HG03039 (cell line): Measurements from ENCODE around the gene FAM184A.

Source experiments
- ATAC-seq: cut with Tn5 transposase; IDR thresholded peaks from one replicate; pipeline ENCODE4 v1.9.1; 2021; ENCODE audit warnings: mild to moderate bottlenecking, moderate library complexity; ENCODE audit not compliant: unreplicated experiment

Gene FAM184A

DNA sequence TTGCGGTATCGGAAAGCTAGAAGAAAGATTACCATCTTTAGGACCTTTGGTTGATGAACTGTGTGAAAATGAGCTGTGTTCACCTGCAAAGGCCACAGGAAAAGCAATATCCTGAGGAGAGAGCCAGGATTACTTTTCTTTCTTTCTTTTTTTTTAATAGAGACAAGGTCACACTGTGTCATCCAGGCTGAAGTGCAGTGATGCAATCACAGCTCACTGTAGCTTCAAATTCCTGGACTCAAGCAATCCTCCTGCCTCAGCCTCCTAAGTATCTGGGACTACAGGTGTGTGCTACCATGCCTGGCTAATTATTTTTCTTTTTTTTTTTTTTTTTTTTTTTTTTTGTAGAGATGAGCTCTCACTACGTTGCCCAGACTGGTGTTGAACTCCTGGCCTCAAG is 17.2 kb downstream of the FAM184A start:
- ATAC-seq = no peak

DNA sequence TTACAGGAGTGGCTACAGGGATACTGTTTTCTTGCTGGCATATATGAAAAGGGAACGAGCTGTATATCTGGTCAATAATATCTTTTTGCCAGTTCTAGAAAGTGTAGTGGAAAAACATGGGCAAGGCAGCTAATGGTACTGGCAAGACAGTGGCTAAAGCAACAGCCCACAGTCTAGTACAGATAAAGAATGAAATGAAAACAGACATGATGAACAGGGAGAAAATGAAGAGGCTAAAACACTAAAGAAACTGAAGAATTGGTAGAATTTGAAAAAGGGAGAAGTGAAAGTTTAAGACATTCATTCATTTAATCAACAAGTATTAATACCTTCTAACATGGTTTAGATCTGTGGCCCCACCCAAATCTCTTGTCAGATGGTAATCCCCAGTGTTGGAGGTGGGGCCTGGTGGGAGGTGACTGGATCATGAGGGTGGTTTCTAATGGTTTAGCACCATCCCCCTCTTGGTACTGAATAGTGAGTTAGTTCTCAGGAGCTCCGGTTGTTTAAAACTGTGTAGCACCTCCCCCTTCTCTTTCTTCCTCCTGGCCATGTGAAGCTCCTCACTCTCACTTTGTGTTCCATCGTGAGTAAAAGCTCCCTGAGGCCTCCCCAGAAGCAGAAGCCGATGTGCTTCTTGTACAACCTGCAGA is 18.1 kb downstream of the FAM184A start:
- no peak for ATAC-seq

DNA sequence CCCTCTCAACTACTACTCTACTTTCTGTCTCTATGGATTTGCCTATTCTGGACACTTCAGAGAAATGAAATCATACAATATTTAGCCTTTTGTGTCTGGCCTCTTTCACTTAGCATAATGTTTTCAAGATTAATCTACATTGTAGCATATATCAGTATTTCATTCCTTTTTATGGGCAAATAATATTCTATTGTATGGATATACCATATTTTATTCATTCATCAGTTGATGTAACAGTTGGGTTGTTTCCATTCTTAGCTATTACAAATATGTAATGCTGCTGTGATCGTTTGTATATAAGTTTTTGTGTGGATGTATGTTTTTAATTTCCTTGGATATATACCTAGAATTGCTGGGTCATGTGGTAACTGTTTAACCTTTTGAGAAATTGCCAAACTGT is 23.4 kb downstream of the FAM184A start:
- ATAC-seq = no peak

DNA sequence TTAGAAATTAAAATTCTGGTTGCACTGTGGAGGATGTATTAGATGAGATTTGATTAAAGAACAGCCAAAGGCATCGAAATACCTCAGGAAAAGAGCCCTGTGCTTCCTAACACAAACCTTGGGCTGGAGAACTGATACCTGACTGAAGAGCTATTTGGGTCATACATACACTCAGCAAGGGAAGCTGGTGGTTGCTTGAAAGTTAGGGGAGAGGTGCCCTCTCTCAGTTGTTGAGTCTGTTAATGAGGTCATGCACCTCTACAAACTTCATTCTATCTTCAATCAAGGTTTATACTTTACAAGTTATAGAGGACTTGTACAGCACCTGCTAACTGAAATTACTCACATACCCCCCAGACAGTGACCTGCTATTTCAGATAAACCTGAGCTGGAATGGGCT is 25.5 kb downstream of the FAM184A start:
- no peak for ATAC-seq

DNA sequence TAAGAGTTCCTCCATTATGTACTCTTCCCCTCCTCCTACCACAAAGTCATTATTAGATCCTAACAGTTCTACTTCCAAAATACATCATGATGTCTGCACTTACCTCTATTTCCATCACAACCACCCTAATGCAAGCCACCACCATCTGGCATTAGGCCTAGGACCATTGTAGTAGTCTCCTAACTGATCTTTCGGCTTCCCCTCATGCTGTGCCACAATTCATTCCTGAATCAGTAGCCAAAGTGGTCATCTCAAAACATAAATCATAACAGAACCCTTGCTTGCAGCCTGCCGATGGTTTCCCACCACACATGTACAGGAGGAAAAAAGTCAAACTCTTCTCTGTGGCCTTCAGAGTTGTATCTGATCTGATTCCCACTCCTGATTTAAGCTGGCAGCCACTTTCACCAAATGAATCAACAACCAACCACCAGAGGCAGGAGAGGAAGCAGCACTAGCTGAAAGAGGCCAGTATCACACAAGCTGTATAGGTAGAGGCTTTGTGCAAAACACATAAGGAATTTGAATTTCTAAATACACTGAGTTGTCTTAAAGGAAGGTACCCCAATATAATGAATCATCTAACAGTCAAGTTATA is 26.1 kb downstream of the FAM184A start:
- ATAC-seq = no peak

DNA sequence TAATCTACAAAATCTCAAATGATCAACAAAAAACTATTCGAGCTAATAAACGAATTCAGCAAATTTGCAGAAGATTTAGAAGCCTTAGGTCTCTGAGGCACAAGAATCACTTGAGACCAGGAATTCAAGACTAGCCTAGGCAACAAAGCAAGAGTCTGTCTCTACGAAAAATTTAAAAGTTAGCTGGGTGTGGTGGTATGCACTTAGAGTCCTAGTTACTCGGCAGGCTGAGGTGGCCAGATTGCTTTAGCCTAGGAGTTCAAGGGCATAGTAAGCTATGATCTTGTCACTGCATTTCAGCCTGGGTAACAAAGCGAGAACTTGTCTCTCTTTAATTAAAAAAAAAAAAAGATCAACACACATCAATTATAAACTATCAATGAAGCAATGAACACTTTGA is 34.2 kb downstream of the FAM184A start:
- no peak for ATAC-seq

DNA sequence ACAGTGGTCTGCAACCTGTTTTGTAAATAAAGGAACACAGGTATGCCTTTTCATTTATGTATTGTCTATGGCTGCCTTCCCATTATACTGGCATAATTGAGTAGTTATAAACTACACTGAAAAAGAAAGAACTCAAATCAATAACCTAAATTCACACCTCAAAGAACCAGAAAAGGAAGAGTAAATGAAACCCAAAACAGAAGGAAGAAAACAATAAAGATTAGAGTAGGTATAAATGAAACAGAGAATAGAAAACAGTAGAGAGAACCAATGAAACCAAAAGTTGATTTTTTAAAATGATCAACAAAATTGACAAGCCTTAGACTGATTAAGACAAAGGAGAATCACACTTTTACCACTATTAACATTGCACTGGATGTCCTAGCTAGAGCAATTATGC is 34.7 kb downstream of the FAM184A start:
- ATAC-seq = no peak

DNA sequence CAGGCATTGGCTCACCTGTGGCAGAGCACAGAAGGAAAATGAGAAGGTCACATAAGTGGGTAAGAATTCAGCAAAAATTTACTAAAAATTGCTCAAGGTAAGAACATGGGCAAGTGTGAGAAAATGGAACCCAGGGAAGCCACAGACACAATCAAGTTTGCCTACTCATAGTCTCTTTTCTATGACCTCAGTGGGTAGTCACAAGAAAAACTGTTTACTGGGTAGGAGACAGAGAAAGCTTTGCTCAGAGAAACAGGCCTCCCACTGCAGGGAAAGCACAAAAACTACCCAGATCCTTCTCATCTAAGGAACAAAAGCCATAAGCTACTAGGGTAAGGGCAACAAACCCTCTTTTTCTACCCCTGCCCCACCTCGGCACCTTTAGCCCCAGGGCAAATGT is 35.2 kb downstream of the FAM184A start:
- no peak for ATAC-seq

DNA sequence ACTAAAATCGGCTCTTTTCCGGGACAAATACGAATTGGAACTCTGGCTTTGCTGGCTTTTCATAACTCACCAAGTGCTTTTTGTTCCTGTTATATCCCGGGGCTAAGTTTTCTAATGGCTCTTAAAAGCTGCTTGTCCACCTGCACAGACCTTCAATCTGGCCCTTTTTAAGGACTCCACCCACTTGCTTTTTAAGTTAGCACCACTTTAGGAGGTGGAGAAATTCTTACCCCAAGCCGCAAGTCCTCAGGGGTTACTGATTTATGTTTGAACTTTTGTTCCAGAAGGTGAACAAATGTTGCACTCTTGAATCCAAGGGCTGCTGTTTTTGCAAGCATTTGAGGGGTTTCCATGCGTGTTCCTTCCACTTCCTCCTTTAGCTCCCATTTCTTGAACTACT is 37.8 kb downstream of the FAM184A start:
- ATAC-seq = no peak

DNA sequence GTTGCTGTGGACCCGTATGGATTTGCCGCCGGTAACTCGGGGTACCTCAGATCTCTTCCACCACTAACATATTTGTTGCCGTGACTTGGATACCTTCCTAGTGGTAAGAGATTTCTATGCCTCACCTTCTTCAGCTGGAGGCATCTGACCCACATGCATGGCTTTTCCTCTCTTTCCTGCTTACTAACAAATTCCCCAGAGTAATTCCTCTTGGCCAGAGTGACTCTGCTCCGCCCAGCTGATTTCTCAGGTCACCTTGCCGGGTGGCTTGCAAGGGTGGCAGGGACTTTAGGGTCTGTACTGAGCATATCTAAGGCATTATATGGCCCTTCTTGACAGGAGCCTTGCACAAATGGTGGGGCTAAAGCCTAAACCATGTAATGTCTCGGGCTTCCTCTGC is 38.2 kb downstream of the FAM184A start:
- ATAC-seq = no peak

DNA sequence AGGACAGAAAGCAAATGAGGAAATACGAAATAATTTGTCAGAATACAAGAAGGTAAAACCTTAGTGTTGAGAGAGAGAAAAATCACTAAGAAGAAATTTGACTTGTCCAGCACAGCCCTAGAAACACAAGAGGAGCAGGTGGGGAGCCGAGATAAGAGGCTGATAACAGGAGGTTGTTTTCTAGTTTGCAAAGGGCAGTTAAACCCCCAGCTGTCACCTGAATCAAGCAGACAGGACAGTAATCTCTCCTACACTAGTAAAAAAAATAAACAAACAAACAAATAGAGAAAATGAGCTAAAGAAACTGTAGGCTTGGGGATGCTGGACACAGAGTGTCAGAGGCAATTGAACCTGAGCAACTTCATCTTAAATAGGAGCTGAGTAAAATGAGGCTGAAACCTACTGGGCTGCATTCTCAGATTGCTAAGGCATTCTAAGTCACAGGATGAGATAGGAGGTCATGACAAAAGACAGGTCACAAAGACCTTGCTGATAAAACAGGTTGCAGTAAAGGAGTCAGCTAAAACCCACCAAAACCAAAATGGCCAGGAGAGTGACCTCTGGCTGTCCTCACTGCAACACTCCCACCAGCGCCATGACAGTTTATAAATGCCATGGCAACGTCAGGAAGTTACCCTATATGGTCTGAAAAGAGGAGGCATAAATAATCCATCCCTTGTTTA is 40.4 kb downstream of the FAM184A start:
- ATAC-seq = no peak

DNA sequence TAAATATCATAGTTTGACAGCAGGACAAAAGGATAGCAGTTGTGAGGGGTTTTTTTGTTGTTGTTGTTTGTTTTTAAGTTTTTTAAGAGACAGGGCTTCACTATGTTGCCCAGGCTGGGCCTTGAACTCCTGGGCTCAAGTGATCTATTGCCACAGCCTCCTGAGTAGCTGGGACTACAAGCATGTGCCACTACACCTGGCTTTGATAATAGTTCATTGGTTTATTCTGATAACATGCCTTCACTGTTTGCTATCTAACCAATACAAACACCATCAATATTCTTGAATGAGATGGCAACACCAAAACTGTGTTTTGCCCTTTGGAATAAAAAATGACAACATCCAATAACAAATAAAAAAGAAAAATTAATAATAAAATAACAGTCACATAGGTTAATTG is 41.2 kb downstream of the FAM184A start:
- ATAC-seq = no peak

DNA sequence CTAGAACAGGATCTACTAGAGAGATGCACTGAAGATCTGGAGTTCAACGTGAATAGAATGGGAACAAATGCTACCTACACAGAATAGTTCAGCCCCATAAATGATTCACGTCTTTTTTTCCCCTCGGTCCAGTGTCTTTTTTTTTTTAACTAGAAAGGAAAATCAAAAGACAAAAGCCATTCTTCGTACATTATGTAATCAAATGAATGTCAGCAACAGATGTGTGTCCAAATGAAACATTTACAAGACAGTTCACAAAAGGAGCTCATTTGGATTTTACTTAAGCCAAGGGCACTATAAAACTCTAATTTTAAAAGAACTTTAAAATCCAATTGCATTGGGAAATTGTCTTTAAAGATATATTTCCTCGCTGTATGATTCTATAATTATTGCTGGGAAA is 42.4 kb downstream of the FAM184A start:
- no peak for ATAC-seq

DNA sequence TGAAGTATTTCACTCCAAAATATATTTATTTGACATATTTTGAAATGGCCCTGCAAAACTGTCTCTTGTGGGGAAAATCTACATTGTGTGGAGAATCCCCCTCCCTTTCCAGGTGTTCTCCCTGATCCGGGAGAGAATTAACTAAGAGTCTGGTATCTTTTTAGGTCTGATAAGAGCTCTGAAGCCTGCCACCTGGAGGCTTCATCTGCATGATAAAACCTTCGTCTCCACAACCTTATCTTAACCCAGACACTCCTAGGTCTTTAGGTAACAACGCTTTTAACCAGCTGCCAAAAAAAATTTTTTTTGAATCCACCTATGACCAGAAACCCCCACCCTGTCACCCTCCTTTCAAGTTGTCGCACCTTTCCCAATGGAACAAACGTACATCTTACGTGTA is 43.0 kb downstream of the FAM184A start:
- no peak for ATAC-seq

DNA sequence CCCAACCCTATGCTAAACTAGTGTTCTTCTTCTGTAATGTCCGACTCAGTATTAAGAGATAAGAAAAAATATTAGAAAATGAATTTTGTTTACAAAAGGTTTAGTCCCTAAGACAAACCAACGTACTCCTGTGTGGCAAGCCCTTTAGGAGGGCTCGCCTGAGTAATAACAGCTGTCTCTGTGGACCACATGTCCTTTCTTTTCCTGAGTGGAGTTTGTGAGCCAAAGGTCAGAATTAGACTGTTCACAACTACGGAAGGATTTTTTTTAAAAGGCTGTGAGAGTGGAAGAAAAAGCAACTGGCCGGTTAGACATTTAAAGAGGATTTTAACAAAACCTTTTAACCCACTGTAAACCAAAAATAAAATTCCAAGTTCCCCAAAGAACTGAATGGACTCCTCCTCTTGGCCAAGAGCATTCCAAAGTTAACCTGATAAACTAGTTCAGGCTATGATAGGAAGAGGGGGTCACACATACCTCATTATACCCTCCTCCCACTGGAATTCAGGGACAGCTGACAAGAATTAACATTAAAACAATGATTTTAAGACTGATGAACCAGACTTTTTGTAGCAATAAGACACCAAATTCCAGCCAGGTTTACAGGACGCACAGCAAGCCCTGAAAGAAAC is 43.5 kb downstream of the FAM184A start:
- ATAC-seq = no peak

DNA sequence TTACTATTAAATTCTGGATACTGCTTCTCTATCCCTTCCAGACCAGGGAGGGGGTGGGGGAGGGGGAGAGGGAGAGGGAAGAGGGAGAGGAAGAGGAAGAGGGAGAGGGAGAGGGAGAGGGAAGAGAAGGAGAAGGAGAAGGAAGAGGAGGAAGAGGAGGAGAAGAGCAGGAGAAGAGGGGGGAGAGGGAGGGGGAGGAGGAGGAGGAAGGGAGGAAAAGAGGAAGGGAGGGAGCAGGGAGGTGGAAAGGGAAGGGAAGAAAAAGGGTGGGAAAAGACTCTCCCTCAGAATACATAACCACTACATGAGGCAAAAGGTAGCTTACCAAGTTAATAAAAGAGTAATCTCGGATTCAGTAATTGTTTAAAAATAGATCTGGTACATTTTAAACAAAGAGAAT is 46.0 kb downstream of the FAM184A start:
- ATAC-seq = no peak

DNA sequence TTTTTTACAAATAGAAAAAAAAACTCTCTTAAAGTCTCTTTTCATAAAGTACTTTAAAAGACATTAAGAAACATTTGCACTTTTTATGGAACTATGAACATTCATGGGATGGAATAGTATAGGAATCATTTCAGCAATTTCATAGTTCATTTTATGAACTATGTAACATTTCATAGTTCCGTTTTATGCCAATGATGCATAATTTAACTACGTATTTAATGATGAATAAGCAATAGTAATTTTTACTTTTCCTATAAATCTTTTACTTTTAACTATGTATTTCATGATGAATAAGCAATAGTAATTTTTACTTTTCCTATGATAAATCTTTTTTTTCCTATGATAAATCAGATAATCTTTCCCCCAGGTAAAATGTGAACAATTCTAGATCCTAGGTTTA is 47.7 kb downstream of the FAM184A start:
- ATAC-seq = no peak

DNA sequence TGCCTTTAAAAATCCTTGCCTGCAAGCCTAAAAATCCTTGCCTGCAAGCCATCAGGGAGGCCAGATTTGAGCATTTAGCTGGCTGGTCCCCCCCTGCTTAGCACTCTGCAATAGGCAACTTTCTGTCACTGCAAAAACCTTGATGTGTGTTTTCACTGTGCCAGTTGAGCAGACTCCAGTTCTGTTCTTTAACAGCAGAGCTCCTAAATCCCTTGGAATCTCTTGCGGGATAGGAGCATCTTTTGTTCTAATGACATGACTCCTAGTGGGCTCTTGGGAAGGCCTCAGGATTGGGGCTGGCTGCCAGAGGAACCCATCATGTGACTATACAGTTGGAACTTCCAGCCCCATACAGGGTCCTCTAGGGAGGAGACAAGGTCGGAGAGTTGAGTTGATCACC is 50.4 kb downstream of the FAM184A start:
- ATAC-seq = no peak

DNA sequence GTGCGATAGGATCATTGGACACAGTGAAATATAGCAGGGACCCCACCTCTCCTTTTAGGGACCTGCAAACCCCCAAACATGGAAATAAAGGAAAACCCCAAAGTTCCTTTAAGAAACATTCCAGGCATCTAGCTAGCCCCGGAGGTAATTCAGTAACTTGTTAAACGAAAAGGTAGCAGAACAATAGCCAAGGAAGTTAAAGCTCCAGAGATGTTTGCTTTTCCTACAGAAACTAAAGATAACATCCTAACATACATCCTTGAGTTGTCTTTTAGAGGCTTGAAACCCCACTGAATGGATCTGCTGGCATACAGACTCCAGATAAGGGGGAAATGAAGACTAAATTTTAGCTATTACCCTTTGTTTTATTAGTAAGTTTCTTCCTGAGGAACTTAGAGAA is 51.0 kb downstream of the FAM184A start:
- no peak for ATAC-seq

DNA sequence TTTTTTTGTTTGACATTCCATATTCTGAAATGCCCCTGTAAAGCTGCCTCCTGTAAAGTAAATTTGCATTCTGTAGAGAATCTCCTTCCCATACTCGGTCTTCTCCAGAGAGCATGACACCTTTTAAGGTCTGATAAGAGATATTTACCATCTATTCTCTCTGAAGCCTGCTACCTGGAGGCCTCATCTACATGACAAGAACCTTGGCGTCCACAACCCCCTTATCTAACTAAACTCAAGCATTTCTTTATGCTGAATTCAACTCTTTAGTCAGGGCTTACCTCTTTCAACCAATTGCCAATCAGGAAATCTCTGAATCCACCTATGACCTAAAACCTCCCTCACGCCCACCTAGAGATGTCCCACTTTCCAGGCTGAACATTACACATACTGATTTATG is 51.6 kb downstream of the FAM184A start:
- no peak for ATAC-seq

DNA sequence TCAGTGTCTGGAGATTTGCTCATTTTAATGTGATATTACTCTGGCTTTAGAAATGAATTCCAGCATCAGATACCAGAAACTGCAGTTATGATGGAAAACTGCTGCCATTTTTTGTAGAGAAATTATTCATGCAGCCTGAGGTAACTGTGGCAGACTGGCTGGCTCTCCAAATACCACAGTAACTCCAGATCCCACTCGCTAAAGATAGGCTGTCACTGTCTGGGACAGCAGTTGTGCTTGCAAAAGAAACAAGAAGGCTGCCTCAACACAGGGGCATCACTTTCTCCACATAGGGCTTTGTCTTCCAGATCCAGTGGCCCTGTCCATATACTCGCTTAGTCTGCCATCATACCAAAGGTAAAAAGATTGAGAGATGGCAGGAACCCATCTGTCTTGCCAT is 52.7 kb downstream of the FAM184A start:
- no peak for ATAC-seq

DNA sequence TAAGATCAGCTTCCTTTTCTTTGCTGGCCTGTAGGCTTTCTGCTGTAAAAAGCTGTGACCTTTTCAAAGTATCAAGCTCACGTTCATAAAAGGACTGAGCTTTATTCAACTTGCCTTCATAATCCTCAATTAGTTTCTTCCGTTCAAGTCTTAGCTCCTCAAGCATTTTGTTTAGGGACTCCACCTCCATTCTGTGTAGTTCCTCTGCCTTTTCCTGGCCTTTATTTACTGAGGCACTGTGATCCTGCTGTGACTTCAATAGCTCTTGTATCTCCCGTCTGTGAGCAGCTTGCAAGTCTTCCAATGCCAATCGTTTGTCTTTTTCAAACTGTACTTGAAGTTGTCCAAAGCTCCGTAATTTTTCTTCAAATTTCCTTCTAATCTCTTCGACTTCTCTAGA is 54.4 kb downstream of the FAM184A start:
- ATAC-seq = no peak
